Trophoblast cell (in vitro differentiated cells and primary cell): ENCODE data around the gene ADGRG3.
A peak's percentile ranks its signal among the peaks of the same experiment; 100 is the strongest.

Experiments used
- DNase-seq, 2 donors: peaks; one replicate each; pipeline ENCODE4 v3.0.0-alpha.2; 2016
- H2AFZ ChIP-seq: 2 replicates; pipeline ENCODE4 v1.6.1; 2013; ENCODE audit warnings: low read length, moderate library complexity, mild to moderate bottlenecking; ENCODE audit not compliant: insufficient read depth, poor library complexity
- H2AK5ac ChIP-seq: 2 replicates; pipeline ENCODE4 v1.6.1; 2013; ENCODE audit warnings: mild to moderate bottlenecking, low read length
- H2BK120ac ChIP-seq: 2 replicates; pipeline ENCODE4 v1.6.1; 2013; ENCODE audit warnings: low read length, mild to moderate bottlenecking, moderate library complexity; ENCODE audit not compliant: insufficient read depth, poor library complexity
- H2BK12ac ChIP-seq: 2 replicates; pipeline ENCODE4 v1.6.1; 2013; ENCODE audit warnings: mild to moderate bottlenecking, low read length, moderate library complexity
- H2BK5ac ChIP-seq: 2 replicates; pipeline ENCODE4 v1.6.1; 2013; ENCODE audit warnings: low read length, low read depth, moderate library complexity, mild to moderate bottlenecking; ENCODE audit not compliant: poor library complexity
- H3K14ac ChIP-seq: 2 replicates; pipeline ENCODE4 v1.6.1; 2013; ENCODE audit warnings: mild to moderate bottlenecking, low read length
- H3K18ac ChIP-seq: 2 replicates; pipeline ENCODE4 v1.6.1; 2013; ENCODE audit warnings: mild to moderate bottlenecking, low read length
- H3K23ac ChIP-seq: 2 replicates; pipeline ENCODE4 v1.6.1; 2013; ENCODE audit warnings: low read length
- H3K27ac ChIP-seq: 2 replicates; pipeline ENCODE4 v1.5.1; 2013; ENCODE audit warnings: low read depth, mild to moderate bottlenecking, inconsistent platforms, low read length, moderate library complexity
- H3K27me3 ChIP-seq: 2 replicates; pipeline ENCODE4 v1.6.1; 2013; ENCODE audit warnings: inconsistent platforms, mild to moderate bottlenecking, low read length, moderate library complexity; ENCODE audit not compliant: insufficient read depth
- H3K36me3 ChIP-seq, 2 experiments: 1 replicate in 1 of 2; 2 replicates in 1 of 2; pipeline ENCODE4 v1.6.1; 2013; ENCODE audit warnings: low read length in 2 of 2, mild to moderate bottlenecking in 2 of 2, moderate library complexity in 1 of 2; ENCODE audit not compliant: insufficient read depth in 2 of 2, control insufficient read depth in 1 of 2
- H3K4ac ChIP-seq: 2 replicates; pipeline ENCODE4 v1.6.1; 2013; ENCODE audit warnings: low read depth, mild to moderate bottlenecking, low read length, moderate library complexity
- H3K4me1 ChIP-seq, 2 experiments: 1 replicate in 1 of 2; 2 replicates in 1 of 2; pipeline ENCODE4 v1.6.1; 2013; ENCODE audit warnings: low read length in 2 of 2, mild to moderate bottlenecking in 2 of 2, moderate library complexity in 1 of 2; ENCODE audit not compliant: insufficient read depth in 2 of 2, control insufficient read depth in 1 of 2
- H3K4me2 ChIP-seq: 2 replicates; pipeline ENCODE4 v1.6.1; 2013; ENCODE audit warnings: inconsistent platforms, mild to moderate bottlenecking, low read length, moderate library complexity
- H3K4me3 ChIP-seq: 2 replicates; pipeline ENCODE4 v1.5.1; 2013; ENCODE audit warnings: mild to moderate bottlenecking, low read depth, low read length, inconsistent platforms
- H3K79me1 ChIP-seq: one replicate; pipeline ENCODE4 v1.6.1; 2013; ENCODE audit warnings: low read length
- H3K79me2 ChIP-seq: 2 replicates; pipeline ENCODE4 v1.6.1; 2013; ENCODE audit warnings: low read length, mild to moderate bottlenecking; ENCODE audit not compliant: control insufficient read depth, insufficient read depth, poor library complexity
- H3K9ac ChIP-seq: 2 replicates; pipeline ENCODE4 v1.6.1; 2013; ENCODE audit warnings: mild to moderate bottlenecking, low read length
- H3K9me3 ChIP-seq: 2 replicates; pipeline ENCODE4 v1.6.1; 2013; ENCODE audit warnings: low read depth, mild to moderate bottlenecking, control low read depth, inconsistent platforms, low read length; ENCODE audit not compliant: insufficient read depth
- H4K12ac ChIP-seq: 2 replicates; pipeline ENCODE4 v1.6.1; 2013; ENCODE audit warnings: low read depth, mild to moderate bottlenecking, low read length, moderate library complexity
- H4K8ac ChIP-seq: 2 replicates; pipeline ENCODE4 v1.6.1; 2013; ENCODE audit warnings: low read depth, mild to moderate bottlenecking, low read length, moderate library complexity
- H4K91ac ChIP-seq: one replicate; pipeline ENCODE4 v1.6.1; 2013; ENCODE audit warnings: low read depth, mild to moderate bottlenecking, low read length, moderate library complexity
- WGBS: extraction: QIAGEN DNeasy Blood & Tissue Kit; methylation state at CpG from one replicate; pipeline ENCODE4 v1.1.7; 2013; ENCODE audit warnings: missing lambda C conversion rate; ENCODE audit not compliant: insufficient read length, insufficient coverage; ENCODE audit errors: extremely low coverage; 5-methylcytosine and 5-hydroxymethylcytosine counted together

Gene ADGRG3

GRCh38 chr16:57640612-57641011 lies 27.5 kb upstream of the ADGRG3 start:
- no peak for DNase-seq
- Histone ChIP-seq H3K18ac (no peak overlapping the region), H4K12ac (no peak overlapping the region), H3K4me1 (peaks cover 2% of the 10 kb centered on the region in 2 experiments), H2AK5ac (no peak overlapping the region), H3K14ac (no peak overlapping the region), H3K4me3 (no peak overlapping the region), H2BK5ac (no peak overlapping the region), H3K27me3 (no peaks in the 10 kb centered on the region), H4K8ac (no peak overlapping the region), H4K91ac (no peak overlapping the region), H3K23ac (no peak overlapping the region), H2BK120ac (no peak overlapping the region), H3K4ac (no peak overlapping the region), H3K9me3 (peaks cover 9% of the 10 kb centered on the region), H3K79me2 (no peaks in the 10 kb centered on the region), H2BK12ac (no peak overlapping the region), H3K27ac (no peak overlapping the region), H3K4me2 (no peak overlapping the region), H3K79me1 (no peaks in the 10 kb centered on the region), H3K9ac (no peak overlapping the region), H2AFZ (no peak overlapping the region), H3K36me3 (peaks cover 25 to 34% of the 10 kb centered on the region in 2 experiments)
- WGBS = no CpG with 5 or more reads among the region's 8 CpGs

- WGBS = no CpG with 5 or more reads among the region's 11 CpGs
- no peak overlapping the region for H3K4ac ChIP-seq
Observed at GRCh38 chr16:57642160-57643135, 25.7 kb upstream of the ADGRG3 start.

GRCh38 chr16:57643147-57643874 lies 24.8 kb upstream of the ADGRG3 start:
- no peaks in the 10 kb centered on the region for H3K27me3 ChIP-seq
- H3K36me3 ChIP-seq = peaks cover 25 to 28% of the 10 kb centered on the region in 2 experiments
- H3K4ac ChIP-seq = no peak overlapping the region
- H3K23ac ChIP-seq = no peak overlapping the region
- no peak overlapping the region for H4K8ac ChIP-seq
- no peaks in the 10 kb centered on the region for H3K79me1 ChIP-seq
- no peak overlapping the region for H2AFZ ChIP-seq
- H3K14ac ChIP-seq = no peak overlapping the region
- H2BK120ac ChIP-seq = no peak overlapping the region
- no peak overlapping the region for H4K12ac ChIP-seq
- H3K4me1 ChIP-seq = peaks cover 9 to 18% of the 10 kb centered on the region in 2 experiments
- no CpG with 5 or more reads among the region's 7 CpGs for WGBS
- H3K27ac ChIP-seq = no peak overlapping the region
- no peak for DNase-seq
- H4K91ac ChIP-seq = no peak overlapping the region
- H3K9ac ChIP-seq = no peak overlapping the region
- H2AK5ac ChIP-seq = no peak overlapping the region
- H2BK12ac ChIP-seq = no peak overlapping the region
- no peak overlapping the region for H2BK5ac ChIP-seq
- H3K4me2 ChIP-seq = no peak overlapping the region
- H3K4me3 ChIP-seq = no peak overlapping the region
- no peaks in the 10 kb centered on the region for H3K79me2 ChIP-seq
- no peak overlapping the region for H3K18ac ChIP-seq
- H3K9me3 ChIP-seq = peaks cover 9% of the 10 kb centered on the region

More at GRCh38 chr16:57642160-57643135, 25.7 kb upstream of the ADGRG3 start:
- Histone ChIP-seq H3K9ac (no peak overlapping the region), H3K27ac (no peak overlapping the region), H4K12ac (no peak overlapping the region), H3K79me2 (no peaks in the 10 kb centered on the region), H3K14ac (no peak overlapping the region), H2AFZ (no peak overlapping the region), H2AK5ac (no peak overlapping the region), H3K4me1 (peaks cover 9 to 13% of the 10 kb centered on the region in 2 experiments), H3K36me3 (peaks cover 25 to 27% of the 10 kb centered on the region in 2 experiments), H3K27me3 (no peaks in the 10 kb centered on the region), H3K9me3 (peaks cover 9% of the 10 kb centered on the region), H2BK12ac (no peak overlapping the region), H4K91ac (no peak overlapping the region), H3K4me2 (no peak overlapping the region), H2BK5ac (no peak overlapping the region), H3K4me3 (no peak overlapping the region), H4K8ac (no peak overlapping the region), H3K79me1 (no peaks in the 10 kb centered on the region), H3K23ac (no peak overlapping the region), H2BK120ac (no peak overlapping the region), H3K18ac (no peak overlapping the region)
- no peak for DNase-seq

- Histone ChIP-seq H4K8ac (no peak overlapping the region), H2BK5ac (no peak overlapping the region), H4K91ac (no peak overlapping the region), H2BK120ac (no peak overlapping the region), H4K12ac (no peak overlapping the region), H2BK12ac (no peak overlapping the region), H3K79me2 (no peaks in the 10 kb centered on the region), H3K27ac (no peak overlapping the region), H3K4ac (no peak overlapping the region), H3K79me1 (no peaks in the 10 kb centered on the region), H3K9ac (no peak overlapping the region), H3K18ac (no peak overlapping the region), H2AK5ac (no peak overlapping the region), H3K27me3 (no peaks in the 10 kb centered on the region), H3K4me3 (peak overlapping the region; percentile 58), H3K23ac (no peak overlapping the region), H3K14ac (no peak overlapping the region), H3K4me1 (peaks cover 9 to 18% of the 10 kb centered on the region in 2 experiments), H2AFZ (no peak overlapping the region), H3K9me3 (peaks cover 9% of the 10 kb centered on the region), H3K4me2 (no peak overlapping the region), H3K36me3 (peaks cover 25 to 29% of the 10 kb centered on the region in 2 experiments)
- DNase-seq = no peak
- WGBS = no CpG with 5 or more reads among the region's 9 CpGs
Observed at GRCh38 chr16:57643910-57644309, 24.2 kb upstream of the ADGRG3 start.
